BE2C (cell line): Measurements from ENCODE around the gene CPN2.

ENCODE experiments used
- DNase-seq: peaks from one replicate; pipeline ENCODE4 v3.0.0-alpha.2; 2020
- H3K27me3 ChIP-seq: fragments of 250-450 bp; sonication (Bioruptor Pico); 2 replicates; pipeline ENCODE4 v1.5.1; 2020; ENCODE audit warnings: mild to moderate bottlenecking
- H3K36me3 ChIP-seq: fragments of 250-450 bp; sonication (Bioruptor Pico); 2 replicates; pipeline ENCODE4 v1.5.1; 2020; ENCODE audit warnings: mild to moderate bottlenecking
- H3K4me1 ChIP-seq: fragments of 250-450 bp; sonication (Bioruptor Pico); 2 replicates; pipeline ENCODE4 v1.5.1; 2020
- H3K4me3 ChIP-seq: 2 replicates; pipeline ENCODE4 v1.5.1; 2011; ENCODE audit warnings: low read depth, low read length
- H3K9me3 ChIP-seq: fragments of 250-450 bp; sonication (Bioruptor Pico); 2 replicates; pipeline ENCODE4 v1.5.1; 2020
- TF ChIP-seq, protein P1 (sequence below): IDR thresholded peaks from 2 replicates; pipeline ENCODE4 v1.5.1; 2012; ENCODE audit warnings: mild to moderate bottlenecking, low read depth, low read length

CPN2 gene

DNA sequence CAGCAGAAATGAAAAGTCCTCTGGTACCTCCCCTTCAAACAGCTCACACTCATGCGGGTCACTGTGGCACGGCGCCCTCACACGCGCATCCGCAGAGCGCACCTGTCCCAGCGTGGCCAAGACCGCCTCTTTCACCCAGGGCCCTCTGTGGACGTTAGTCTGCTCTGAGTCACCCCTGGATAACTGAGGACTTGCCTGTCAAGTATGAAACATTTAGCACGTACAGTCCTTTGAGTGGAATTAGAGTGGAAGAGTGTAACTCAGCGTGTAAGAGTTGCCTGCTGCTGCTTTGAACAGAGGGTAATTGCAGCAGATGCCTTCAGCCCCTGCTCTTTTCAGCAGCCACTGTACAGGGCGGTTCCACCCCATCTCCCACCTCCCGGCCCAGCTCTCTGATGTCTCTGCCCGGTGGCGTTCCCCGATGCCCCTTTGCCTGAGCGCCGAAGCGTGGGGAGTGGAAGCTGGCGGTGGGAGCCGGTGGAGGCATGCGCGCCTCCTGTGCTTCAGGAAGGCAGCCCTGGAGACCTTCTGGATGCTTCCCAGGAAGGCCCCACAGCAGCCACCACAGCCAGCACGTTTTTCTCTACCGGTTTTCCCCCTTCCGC is 23.0 kb downstream of the CPN2 start:
- H3K36me3 ChIP-seq = no peaks in the 10 kb centered on the region
- TF ChIP-seq, protein P1, sequence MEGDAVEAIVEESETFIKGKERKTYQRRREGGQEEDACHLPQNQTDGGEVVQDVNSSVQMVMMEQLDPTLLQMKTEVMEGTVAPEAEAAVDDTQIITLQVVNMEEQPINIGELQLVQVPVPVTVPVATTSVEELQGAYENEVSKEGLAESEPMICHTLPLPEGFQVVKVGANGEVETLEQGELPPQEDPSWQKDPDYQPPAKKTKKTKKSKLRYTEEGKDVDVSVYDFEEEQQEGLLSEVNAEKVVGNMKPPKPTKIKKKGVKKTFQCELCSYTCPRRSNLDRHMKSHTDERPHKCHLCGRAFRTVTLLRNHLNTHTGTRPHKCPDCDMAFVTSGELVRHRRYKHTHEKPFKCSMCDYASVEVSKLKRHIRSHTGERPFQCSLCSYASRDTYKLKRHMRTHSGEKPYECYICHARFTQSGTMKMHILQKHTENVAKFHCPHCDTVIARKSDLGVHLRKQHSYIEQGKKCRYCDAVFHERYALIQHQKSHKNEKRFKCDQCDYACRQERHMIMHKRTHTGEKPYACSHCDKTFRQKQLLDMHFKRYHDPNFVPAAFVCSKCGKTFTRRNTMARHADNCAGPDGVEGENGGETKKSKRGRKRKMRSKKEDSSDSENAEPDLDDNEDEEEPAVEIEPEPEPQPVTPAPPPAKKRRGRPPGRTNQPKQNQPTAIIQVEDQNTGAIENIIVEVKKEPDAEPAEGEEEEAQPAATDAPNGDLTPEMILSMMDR = no peak
- no peak for DNase-seq
- H3K27me3 ChIP-seq = no peaks in the 10 kb centered on the region
- peaks cover 4% of the 10 kb centered on the region; the same call in 1 of the 2 replicates for H3K9me3 ChIP-seq
- H3K4me1 ChIP-seq = peaks cover 2% of the 10 kb centered on the region; the same call in 1 of the 2 replicates
- H3K4me3 ChIP-seq = no peak overlapping the region

DNA sequence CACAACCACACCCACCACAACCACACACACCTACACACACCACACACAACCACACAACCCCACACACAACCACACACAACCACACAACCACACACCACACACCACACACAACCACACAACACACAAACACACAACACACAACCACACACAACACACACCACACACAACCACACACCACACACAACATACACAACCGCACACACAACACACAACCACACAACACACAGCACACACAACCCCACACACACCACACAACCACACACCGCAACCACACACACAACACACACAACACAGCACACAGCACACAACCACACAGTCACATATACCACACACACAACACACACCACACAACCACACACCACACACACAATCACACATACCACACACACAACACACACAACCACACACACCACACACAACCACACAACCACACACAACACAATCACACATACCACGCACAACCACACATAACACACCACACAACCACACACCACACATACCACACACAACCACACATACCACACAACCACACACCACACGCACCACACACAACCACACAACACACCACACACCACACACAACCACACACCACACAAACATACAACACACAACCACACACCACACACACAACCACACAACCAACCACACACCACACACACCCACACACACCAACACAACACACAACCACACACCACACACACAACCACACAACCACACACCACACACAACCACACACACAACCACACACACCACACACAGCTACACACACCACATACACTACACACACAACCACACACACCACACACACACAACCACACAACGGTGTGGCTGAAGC is 23.7 kb downstream of the CPN2 start:
- H3K4me3 ChIP-seq = no peak overlapping the region
- H3K4me1 ChIP-seq = 0 out of 2 replicates have a peak, but pooled peaks cover 2% of the 10 kb centered on the region
- H3K9me3 ChIP-seq = peaks cover 4% of the 10 kb centered on the region; the same call in 1 of the 2 replicates
- TF ChIP-seq, protein P1 = no peak
- H3K36me3 ChIP-seq = no peaks in the 10 kb centered on the region
- DNase-seq = no peak
- no peaks in the 10 kb centered on the region for H3K27me3 ChIP-seq

DNA sequence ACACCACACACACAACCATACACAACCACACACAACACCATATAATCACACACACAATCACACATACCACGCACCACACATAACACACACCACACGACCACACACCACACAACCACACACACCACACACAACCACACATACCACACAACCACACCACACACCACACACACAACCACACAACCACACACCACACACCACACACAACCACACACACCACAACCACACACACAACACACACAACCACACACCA is 24.2 kb downstream of the CPN2 start:
- Histone ChIP-seq H3K9me3 (peaks cover 4% of the 10 kb centered on the region; the same call in 1 of the 2 replicates), H3K36me3 (no peaks in the 10 kb centered on the region), H3K4me3 (no peak overlapping the region), H3K27me3 (no peaks in the 10 kb centered on the region), H3K4me1 (0 out of 2 replicates have a peak, but pooled peaks cover 2% of the 10 kb centered on the region)
- TF ChIP-seq, protein P1 = no peak
- DNase-seq = no peak

DNA sequence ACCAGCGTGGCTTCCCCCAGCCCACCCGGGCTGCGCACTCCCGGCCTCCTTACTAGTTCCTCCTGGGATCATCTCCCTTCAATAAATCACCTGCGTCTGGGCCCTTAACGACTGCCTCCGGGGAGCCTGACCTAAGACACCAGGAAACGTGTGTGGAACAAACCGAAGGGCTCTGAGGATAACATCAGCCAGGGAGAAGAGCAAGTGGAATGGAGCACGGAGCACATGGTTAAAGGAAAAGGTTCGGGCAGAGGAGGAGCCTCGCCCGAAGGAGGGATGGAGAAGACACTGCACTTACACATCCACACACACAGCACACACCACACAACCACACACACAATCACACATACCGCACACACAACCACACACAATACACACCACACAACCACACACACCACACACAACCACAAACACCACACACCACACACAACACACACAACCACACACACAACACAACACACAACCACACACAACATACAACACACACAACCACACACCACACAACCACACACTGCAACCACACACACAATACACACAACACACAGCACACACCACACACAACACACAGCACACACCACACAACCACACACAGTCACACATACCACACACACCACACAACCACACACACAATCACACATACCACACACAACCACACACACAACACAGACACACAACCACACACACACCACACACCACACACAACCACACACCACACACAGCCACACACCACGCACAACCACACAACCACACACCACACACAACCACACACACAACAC is 24.7 kb downstream of the CPN2 start:
- Histone ChIP-seq H3K36me3 (no peaks in the 10 kb centered on the region), H3K4me3 (no peak overlapping the region), H3K27me3 (no peaks in the 10 kb centered on the region), H3K4me1 (0 out of 2 replicates have a peak, but pooled peaks cover 2% of the 10 kb centered on the region), H3K9me3 (peaks cover 4% of the 10 kb centered on the region; the same call in 1 of the 2 replicates)
- TF ChIP-seq, protein P1 = no peak
- DNase-seq = no peak

DNA sequence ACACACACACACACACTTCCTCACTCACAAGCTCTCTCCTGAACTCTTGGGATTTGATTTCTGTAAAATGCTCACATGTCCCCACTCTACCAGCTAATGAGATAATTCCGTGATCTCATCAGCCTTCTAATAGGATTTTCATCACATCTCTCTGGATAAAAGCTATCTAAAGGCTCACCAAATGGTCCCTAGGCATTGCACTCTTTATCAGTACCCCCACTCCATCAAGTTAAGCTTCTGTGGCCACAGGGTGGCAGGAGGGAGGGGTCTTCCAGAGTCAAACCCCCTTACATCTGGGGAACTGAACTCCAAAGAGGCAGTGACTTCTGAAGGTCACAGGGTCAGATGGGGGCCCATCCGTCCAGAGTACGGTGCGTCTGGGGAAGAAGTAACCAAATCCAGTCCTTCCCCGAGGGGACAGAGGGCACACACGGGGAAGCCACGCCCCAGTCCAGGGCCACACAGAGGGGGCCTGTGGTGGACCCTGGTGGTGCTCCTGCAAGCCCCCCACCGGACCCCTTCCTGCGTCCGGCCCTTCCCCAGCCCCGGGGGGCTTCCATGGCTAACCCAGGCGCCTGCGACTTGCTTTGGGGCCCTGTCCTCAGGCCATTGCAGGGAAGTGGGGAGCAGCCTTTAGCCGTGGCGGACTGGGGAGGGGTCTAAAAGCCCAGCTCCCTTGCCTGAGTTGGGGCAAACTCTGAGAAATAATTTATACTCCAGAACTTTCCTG is 25.5 kb downstream of the CPN2 start:
- Histone ChIP-seq H3K4me3 (no peak overlapping the region), H3K9me3 (peaks cover 4% of the 10 kb centered on the region; the same call in 1 of the 2 replicates), H3K4me1 (0 out of 2 replicates have a peak, but pooled peaks cover 2% of the 10 kb centered on the region), H3K36me3 (no peaks in the 10 kb centered on the region), H3K27me3 (no peaks in the 10 kb centered on the region)
- TF ChIP-seq, protein P1 = no peak
- DNase-seq = no peak
